GM12891 (cell line): ENCODE data around the gene C1GALT1.

Experiments
- DNase-seq: peaks from one replicate; pipeline ENCODE4 v3.0.0; 2011; ENCODE audit warnings: low spot score; ENCODE audit not compliant: insufficient read length
- FAIRE-seq: peaks from 2 replicates; lab custom pipeline; 2011; peaks lifted over from hg19 to GRCh38; lab: Jason Lieb, UNC
- PAX5 ChIP-seq: IDR thresholded peaks from 2 replicates; pipeline ENCODE4 v1.6.1; 2011; ENCODE audit warnings: low read length, moderate library complexity, mild to moderate bottlenecking; ENCODE audit not compliant: insufficient read depth, severe bottlenecking
- POLR2A ChIP-seq: IDR thresholded peaks from 2 replicates; pipeline ENCODE4 v1.6.1; 2011; ENCODE audit warnings: low read depth, low read length, control low read depth
- POLR2AphosphoS5 ChIP-seq: IDR thresholded peaks from 2 replicates; pipeline ENCODE4 v1.6.1; 2011; ENCODE audit warnings: low read depth, low read length, control low read depth
- POU2F2 ChIP-seq: IDR thresholded peaks from 2 replicates; pipeline ENCODE4 v1.6.1; 2011; ENCODE audit warnings: low read depth, mild to moderate bottlenecking, control low read depth, low read length, moderate library complexity
- SPI1 ChIP-seq: IDR thresholded peaks from 2 replicates; pipeline ENCODE4 v1.6.1; 2011; ENCODE audit warnings: low read depth, low read length, control low read depth
- TAF1 ChIP-seq: IDR thresholded peaks from 2 replicates; pipeline ENCODE4 v1.6.1; 2011; ENCODE audit warnings: low read depth, low read length, control low read depth

Gene C1GALT1

GRCh38 chr7:7201578-7202374 lies 19.4 kb downstream of the C1GALT1 start:
- DNase-seq: peak; percentile 17
- peak; percentile 86 for FAIRE-seq
- peak; percentile 92 for TF ChIP-seq PAX5
- no peak for TF ChIP-seq POLR2A
- TF ChIP-seq SPI1: peak; percentile 12; the same call in 1 of the 2 replicates

- no peak for FAIRE-seq
- TF ChIP-seq POLR2AphosphoS5: no peak
- DNase-seq: no peak
These were observed 20.0 kb downstream of the C1GALT1 start for GRCh38 chr7:7202375-7202720.

GRCh38 chr7:7203813-7204575 lies 21.6 kb downstream of the C1GALT1 start:
- TF ChIP-seq PAX5 (no peak), POLR2AphosphoS5 (no peak), SPI1 (no peak), TAF1 (no peak), POU2F2 (no peak), POLR2A (no peak)
- no peak for DNase-seq
- no peak for FAIRE-seq

GRCh38 chr7:7207876-7208275 lies 25.5 kb downstream of the C1GALT1 start:
- DNase-seq (no peak), FAIRE-seq (no peak)
- no peak for TF ChIP-seq PAX5
- no peak for TF ChIP-seq SPI1
- TF ChIP-seq POU2F2: no peak
- TF ChIP-seq POLR2A: no peak
- TF ChIP-seq TAF1: no peak
- no peak for TF ChIP-seq POLR2AphosphoS5

GRCh38 chr7:7208520-7208919 lies 26.2 kb downstream of the C1GALT1 start:
- no peak for TF ChIP-seq PAX5
- TF ChIP-seq SPI1: no peak
- TF ChIP-seq POLR2A: no peak
- TF ChIP-seq TAF1: no peak
- TF ChIP-seq POLR2AphosphoS5: no peak
- TF ChIP-seq POU2F2: no peak
- FAIRE-seq: peak; percentile 65
- no peak for DNase-seq

GRCh38 chr7:7209412-7210050 lies 27.2 kb downstream of the C1GALT1 start:
- FAIRE-seq (no peak), DNase-seq (no peak)
- TF ChIP-seq PAX5 (no peak), POU2F2 (no peak), POLR2AphosphoS5 (no peak), SPI1 (no peak), TAF1 (no peak), POLR2A (no peak)

GRCh38 chr7:7210475-7211237 lies 28.3 kb downstream of the C1GALT1 start:
- TF ChIP-seq SPI1 (no peak), TAF1 (no peak), POU2F2 (no peak), PAX5 (no peak), POLR2A (no peak), POLR2AphosphoS5 (no peak)
- DNase-seq (no peak), FAIRE-seq (no peak)

GRCh38 chr7:7212612-7213011 lies 30.3 kb downstream of the C1GALT1 start:
- DNase-seq (no peak), FAIRE-seq (peak; percentile 13)
- no peak for TF ChIP-seq PAX5
- TF ChIP-seq POLR2AphosphoS5: no peak
- TF ChIP-seq TAF1: no peak
- no peak for TF ChIP-seq POLR2A
- no peak for TF ChIP-seq SPI1
- TF ChIP-seq POU2F2: no peak
